ENCODE measurements around the gene ARAP2. TPM values are rescaled to one million over a fixed set of nuclear protein-coding genes. Genes with fewer than 3 reads are reported as not detected.

ARAP2 gene
- total RNA-seq, 1 experiment from 2014 or later, result 25.8 TPM

DNA sequence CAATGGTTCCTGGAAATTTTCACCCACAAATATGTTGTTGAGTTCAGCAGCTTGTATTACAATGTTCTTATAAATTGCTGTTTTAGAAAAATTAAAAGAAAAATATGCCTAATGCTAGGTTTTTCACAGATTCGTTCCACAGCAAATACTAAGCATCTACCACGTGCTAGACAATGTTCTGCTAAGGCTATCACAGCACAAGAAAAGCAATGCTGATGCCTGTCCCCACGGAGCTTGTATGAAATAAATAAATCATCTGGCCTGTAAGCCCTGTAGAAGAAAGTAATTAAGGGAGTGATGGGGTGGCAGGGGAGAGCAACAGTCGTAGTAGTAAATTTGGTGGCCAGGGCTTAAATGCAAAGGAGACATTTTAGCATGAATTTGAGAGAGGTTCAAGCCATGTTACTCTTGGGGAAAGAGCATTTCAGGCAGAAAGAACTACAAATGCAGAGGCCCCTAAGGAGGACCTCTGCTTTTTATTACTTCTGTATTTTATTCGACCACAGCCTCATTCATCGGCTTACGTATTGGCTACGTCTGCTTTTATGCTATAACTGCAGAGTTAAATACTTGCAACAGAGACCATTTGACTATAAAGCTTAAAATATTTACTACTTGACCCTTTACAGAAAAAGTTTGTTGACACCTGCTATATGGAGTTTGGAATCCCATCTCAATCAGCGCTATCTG lies 36.3 kb downstream of the ARAP2 start:
- H3F3A ChIP-seq (ENCODE audit: insufficient read depth, low read depth), result no peaks in the 10 kb centered on the region
- H3K4me2 ChIP-seq, result no peak overlapping the region
- H3K9me2 ChIP-seq (ENCODE audit: insufficient read depth), result no peaks in the 10 kb centered on the region
- TF ChIP-seq EZH2 (IDR thresholded peaks at IDR 0.05; ENCODE audit: low read depth), result no peak
- TF ChIP-seq, protein P1, sequence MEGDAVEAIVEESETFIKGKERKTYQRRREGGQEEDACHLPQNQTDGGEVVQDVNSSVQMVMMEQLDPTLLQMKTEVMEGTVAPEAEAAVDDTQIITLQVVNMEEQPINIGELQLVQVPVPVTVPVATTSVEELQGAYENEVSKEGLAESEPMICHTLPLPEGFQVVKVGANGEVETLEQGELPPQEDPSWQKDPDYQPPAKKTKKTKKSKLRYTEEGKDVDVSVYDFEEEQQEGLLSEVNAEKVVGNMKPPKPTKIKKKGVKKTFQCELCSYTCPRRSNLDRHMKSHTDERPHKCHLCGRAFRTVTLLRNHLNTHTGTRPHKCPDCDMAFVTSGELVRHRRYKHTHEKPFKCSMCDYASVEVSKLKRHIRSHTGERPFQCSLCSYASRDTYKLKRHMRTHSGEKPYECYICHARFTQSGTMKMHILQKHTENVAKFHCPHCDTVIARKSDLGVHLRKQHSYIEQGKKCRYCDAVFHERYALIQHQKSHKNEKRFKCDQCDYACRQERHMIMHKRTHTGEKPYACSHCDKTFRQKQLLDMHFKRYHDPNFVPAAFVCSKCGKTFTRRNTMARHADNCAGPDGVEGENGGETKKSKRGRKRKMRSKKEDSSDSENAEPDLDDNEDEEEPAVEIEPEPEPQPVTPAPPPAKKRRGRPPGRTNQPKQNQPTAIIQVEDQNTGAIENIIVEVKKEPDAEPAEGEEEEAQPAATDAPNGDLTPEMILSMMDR (conservative IDR thresholded peaks at IDR 0.05), result no peak
- H3K4me1 ChIP-seq (replicated peaks; ENCODE audit: insufficient read depth), result no peaks in the 10 kb centered on the region
- H4K20me1 ChIP-seq (ENCODE audit: insufficient read depth), result no peaks in the 10 kb centered on the region
- BruUV-seq (replicated peaks), result no TSS peak
- no peak overlapping the region for H3K4me3 ChIP-seq
- no peaks in the 10 kb centered on the region for H3K36me3 ChIP-seq (ENCODE audit: low read depth)
- no peaks in the 10 kb centered on the region for H3K27me3 ChIP-seq (ENCODE audit: insufficient read depth, low read depth)
- H3K27ac ChIP-seq, result no peak overlapping the region
- intact Hi-C loops (cut with micrococcal nuclease; ENCODE audit: unreplicated experiment), result no loop called here
- no peaks in the 10 kb centered on the region for H3K9me3 ChIP-seq (ENCODE audit: insufficient read depth, low read depth)
- ChIA-PET POLR2A (ENCODE audit: unreplicated experiment) (interaction anchor here (0.7 kb wide), 1 partner anchor 9 kb away, joined by 4 read pairs; no protein-coding TSS in a partner anchor), CTCF (no interaction called here)
- DNase-seq, result no peak
- H2AFZ ChIP-seq, result no peak overlapping the region
- H3K79me2 ChIP-seq (ENCODE audit: low read depth), result no peaks in the 10 kb centered on the region

DNA sequence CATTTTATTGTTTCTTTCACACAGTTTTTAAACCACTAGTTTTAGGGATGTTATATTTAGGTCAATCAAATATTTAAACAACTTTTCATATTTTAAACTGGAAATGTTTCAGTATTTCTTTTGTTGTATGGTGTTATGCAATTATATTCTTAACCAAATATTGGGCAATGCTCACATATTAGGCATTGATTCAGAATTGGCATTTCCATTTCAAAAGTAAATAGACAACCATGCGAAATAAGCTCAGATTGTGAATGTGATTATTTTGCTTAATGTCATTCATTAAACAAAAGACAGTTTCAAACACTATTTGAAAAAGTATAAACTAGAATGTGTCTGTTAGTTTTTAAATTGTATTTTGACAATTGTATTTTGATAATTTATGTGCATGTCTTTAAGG lies 36.9 kb downstream of the ARAP2 start:
- ChIA-PET CTCF (no interaction called here), POLR2A (ENCODE audit: unreplicated experiment) (interaction anchor here (0.7 kb wide), 1 partner anchor 8 kb away, joined by 4 read pairs; no protein-coding TSS in a partner anchor)
- H3F3A ChIP-seq (ENCODE audit: insufficient read depth, low read depth), result no peaks in the 10 kb centered on the region
- no peak for DNase-seq
- no peak overlapping the region for H3K4me3 ChIP-seq
- no peak overlapping the region for H3K4me2 ChIP-seq
- H3K4me1 ChIP-seq (replicated peaks; ENCODE audit: insufficient read depth), result no peaks in the 10 kb centered on the region
- TF ChIP-seq EZH2 (IDR thresholded peaks at IDR 0.05; ENCODE audit: low read depth), result no peak
- TF ChIP-seq, protein P1 (conservative IDR thresholded peaks at IDR 0.05), result no peak
- H4K20me1 ChIP-seq (ENCODE audit: insufficient read depth), result no peaks in the 10 kb centered on the region
- no peak overlapping the region for H3K27ac ChIP-seq
- H3K36me3 ChIP-seq (ENCODE audit: low read depth), result no peaks in the 10 kb centered on the region
- no peaks in the 10 kb centered on the region for H3K27me3 ChIP-seq (ENCODE audit: insufficient read depth, low read depth)
- H3K9me3 ChIP-seq (ENCODE audit: insufficient read depth, low read depth), result no peaks in the 10 kb centered on the region
- intact Hi-C loops (cut with micrococcal nuclease; ENCODE audit: unreplicated experiment), result no loop called here
- H2AFZ ChIP-seq, result no peak overlapping the region
- H3K79me2 ChIP-seq (ENCODE audit: low read depth), result no peaks in the 10 kb centered on the region
- no TSS peak for BruUV-seq (replicated peaks)
- no peaks in the 10 kb centered on the region for H3K9me2 ChIP-seq (ENCODE audit: insufficient read depth)

GRCh38 chr4:36206603-36207311 lies 37.6 kb downstream of the ARAP2 start:
- Histone ChIP-seq H3K4me3 (no peak overlapping the region), H3K27ac (no peak overlapping the region), H4K20me1 (ENCODE audit: insufficient read depth) (no peaks in the 10 kb centered on the region), H3K4me1 (replicated peaks; ENCODE audit: insufficient read depth) (no peaks in the 10 kb centered on the region), H3F3A (ENCODE audit: insufficient read depth, low read depth) (no peaks in the 10 kb centered on the region), H3K4me2 (no peak overlapping the region), H3K27me3 (ENCODE audit: insufficient read depth, low read depth) (no peaks in the 10 kb centered on the region), H3K36me3 (ENCODE audit: low read depth) (no peaks in the 10 kb centered on the region), H3K9me3 (ENCODE audit: insufficient read depth, low read depth) (no peaks in the 10 kb centered on the region), H3K79me2 (ENCODE audit: low read depth) (no peaks in the 10 kb centered on the region), H3K9me2 (ENCODE audit: insufficient read depth) (no peaks in the 10 kb centered on the region), H2AFZ (no peak overlapping the region)
- ChIA-PET POLR2A (ENCODE audit: unreplicated experiment) (no interaction called here), CTCF (no interaction called here)
- no TSS peak for BruUV-seq (replicated peaks)
- TF ChIP-seq, protein P1 (conservative IDR thresholded peaks at IDR 0.05), result no peak
- no peak for TF ChIP-seq EZH2 (IDR thresholded peaks at IDR 0.05; ENCODE audit: low read depth)
- DNase-seq, result no peak
- intact Hi-C loops (cut with micrococcal nuclease; ENCODE audit: unreplicated experiment), result no loop called here

All from PC-9 (cell line).